HL-60 (cell line): ENCODE measurements around the gene TAF1B.

Experiments used
- CTCF ChIP-seq: IDR thresholded peaks from one replicate; pipeline ENCODE4 v1.5.1; 2011; ENCODE audit warnings: low read length, control low read depth, inconsistent platforms; ENCODE audit not compliant: insufficient read depth
- POLR2AphosphoS5 ChIP-seq: IDR thresholded peaks from 2 replicates; pipeline ENCODE4 v1.6.1; 2012; ENCODE audit warnings: low read depth
- REST ChIP-seq: IDR thresholded peaks from 2 replicates; pipeline ENCODE4 v1.6.1; 2012; ENCODE audit warnings: low read depth; ENCODE audit not compliant: insufficient replicate concordance

- TF ChIP-seq CTCF (no peak), POLR2AphosphoS5 (no peak), REST (no peak)
These were observed 9.6 kb downstream of the TAF1B start for GRCh38 chr2:9852881-9853280.
